ENCODE measurements around the gene PLEKHG4B. TPM values are rescaled to one million over a fixed set of nuclear protein-coding genes. Genes with fewer than 3 reads are reported as not detected.

PLEKHG4B gene
- total RNA-seq, 4 donors from 2014 or later: 5.5 to 10.9 (median 7.1) TPM

DNA sequence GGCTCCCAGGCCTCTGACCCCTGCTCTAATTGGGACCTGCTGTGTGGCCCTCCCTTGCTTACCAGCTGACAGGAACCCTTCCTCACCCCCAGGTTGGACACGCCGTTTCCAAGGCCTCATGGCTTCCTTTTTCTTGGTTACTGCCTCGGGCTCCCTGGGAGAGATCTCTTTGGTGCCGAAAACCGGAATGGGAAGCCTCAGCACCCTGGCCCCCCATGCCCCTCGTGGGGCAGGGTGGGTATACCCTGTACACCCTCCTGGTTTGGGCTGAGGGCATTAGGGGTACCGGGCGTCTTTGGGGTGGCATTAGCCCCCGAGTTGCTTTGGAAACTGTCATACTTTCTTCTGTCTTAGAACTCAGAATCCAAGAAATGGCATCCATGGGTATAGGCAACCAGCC lies 89.2 kb downstream of the PLEKHG4B start:
- TF ChIP-seq, protein P1, sequence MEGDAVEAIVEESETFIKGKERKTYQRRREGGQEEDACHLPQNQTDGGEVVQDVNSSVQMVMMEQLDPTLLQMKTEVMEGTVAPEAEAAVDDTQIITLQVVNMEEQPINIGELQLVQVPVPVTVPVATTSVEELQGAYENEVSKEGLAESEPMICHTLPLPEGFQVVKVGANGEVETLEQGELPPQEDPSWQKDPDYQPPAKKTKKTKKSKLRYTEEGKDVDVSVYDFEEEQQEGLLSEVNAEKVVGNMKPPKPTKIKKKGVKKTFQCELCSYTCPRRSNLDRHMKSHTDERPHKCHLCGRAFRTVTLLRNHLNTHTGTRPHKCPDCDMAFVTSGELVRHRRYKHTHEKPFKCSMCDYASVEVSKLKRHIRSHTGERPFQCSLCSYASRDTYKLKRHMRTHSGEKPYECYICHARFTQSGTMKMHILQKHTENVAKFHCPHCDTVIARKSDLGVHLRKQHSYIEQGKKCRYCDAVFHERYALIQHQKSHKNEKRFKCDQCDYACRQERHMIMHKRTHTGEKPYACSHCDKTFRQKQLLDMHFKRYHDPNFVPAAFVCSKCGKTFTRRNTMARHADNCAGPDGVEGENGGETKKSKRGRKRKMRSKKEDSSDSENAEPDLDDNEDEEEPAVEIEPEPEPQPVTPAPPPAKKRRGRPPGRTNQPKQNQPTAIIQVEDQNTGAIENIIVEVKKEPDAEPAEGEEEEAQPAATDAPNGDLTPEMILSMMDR (IDR thresholded peaks at IDR 0.05): no peak
- TF ChIP-seq POLR2A (IDR thresholded peaks at IDR 0.05): no peak
- no peaks in the 10 kb centered on the region for H3K36me3 ChIP-seq
- no peak overlapping the region for H3K4me3 ChIP-seq (replicated peaks in 1 of 3)
- DNase-seq: no peak
- intact Hi-C loops (cut with DNase I): no loop called here
- H3K27me3 ChIP-seq: no peaks in the 10 kb centered on the region
- H3K27ac ChIP-seq: no peak overlapping the region
- H3K4me1 ChIP-seq: peaks cover 0 to 6% of the 10 kb centered on the region in 2 donors
- WGBS, 2 donors: 91 to 93% methylated on average over 9 of the region's 9 CpGs
- no peaks in the 10 kb centered on the region for H3K9me3 ChIP-seq

DNA sequence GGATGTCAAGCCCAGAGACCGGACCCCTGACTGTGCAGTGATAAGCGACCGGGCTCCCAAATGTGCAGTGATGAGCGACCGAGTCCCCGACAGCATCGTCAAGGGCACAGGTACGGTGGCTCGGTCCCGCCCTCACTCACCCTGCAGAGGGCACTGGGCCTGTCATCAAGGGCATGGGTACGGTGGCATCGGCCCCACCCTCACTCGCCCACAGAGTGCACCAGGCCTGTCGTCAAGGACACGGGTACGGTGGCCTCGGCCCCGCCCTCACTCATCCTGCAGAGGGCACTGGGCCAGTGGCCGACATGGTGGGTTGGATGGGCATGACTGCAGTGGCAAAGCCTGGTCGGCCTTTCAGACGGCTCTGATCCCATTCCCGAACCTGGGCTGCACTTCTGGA lies 89.6 kb downstream of the PLEKHG4B start:
- TF ChIP-seq POLR2A (IDR thresholded peaks at IDR 0.05): no peak
- TF ChIP-seq, protein P1 (IDR thresholded peaks at IDR 0.05): no peak
- WGBS, 2 donors: 93 to 96% methylated on average over 10 to 13 of the region's 22 CpGs
- intact Hi-C loops (cut with DNase I): no loop called here
- H3K27me3 ChIP-seq: no peaks in the 10 kb centered on the region
- H3K36me3 ChIP-seq: no peaks in the 10 kb centered on the region
- H3K4me3 ChIP-seq (replicated peaks in 1 of 3): no peak overlapping the region
- no peak for DNase-seq
- peaks cover 0 to 3% of the 10 kb centered on the region in 2 donors for H3K4me1 ChIP-seq
- H3K27ac ChIP-seq: no peak overlapping the region
- H3K9me3 ChIP-seq: no peaks in the 10 kb centered on the region

DNA sequence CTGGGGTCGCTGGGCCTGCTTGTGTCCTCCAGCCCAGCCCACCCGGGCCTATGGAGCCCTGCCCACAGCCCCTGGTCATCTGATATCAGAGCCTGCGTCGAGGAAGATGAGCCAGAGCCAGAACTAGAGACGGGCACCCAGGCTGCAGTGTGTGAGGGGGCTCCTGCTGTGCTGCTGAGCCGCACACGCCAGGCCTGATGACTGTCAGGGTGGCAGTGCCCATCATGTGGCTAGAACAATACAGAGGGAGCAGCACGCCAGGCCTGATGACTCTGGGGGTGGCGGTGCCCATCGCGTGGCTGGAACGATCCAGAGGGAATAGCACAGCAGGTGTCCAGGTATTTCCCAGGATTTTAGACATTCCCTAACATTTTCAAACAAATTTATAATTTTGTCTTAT lies 90.2 kb downstream of the PLEKHG4B start:
- no peak overlapping the region for H3K27ac ChIP-seq
- no peaks in the 10 kb centered on the region for H3K9me3 ChIP-seq
- DNase-seq: no peak
- no peaks in the 10 kb centered on the region for H3K4me1 ChIP-seq
- intact Hi-C loops (cut with DNase I): no loop called here
- H3K27me3 ChIP-seq: no peaks in the 10 kb centered on the region
- WGBS, 2 donors: 95 to 96% methylated on average over 8 to 12 of the region's 12 CpGs
- TF ChIP-seq, protein P1 (IDR thresholded peaks at IDR 0.05): no peak
- no peak for TF ChIP-seq POLR2A (IDR thresholded peaks at IDR 0.05)
- no peaks in the 10 kb centered on the region for H3K36me3 ChIP-seq
- no peak overlapping the region for H3K4me3 ChIP-seq (replicated peaks in 1 of 3)

DNA sequence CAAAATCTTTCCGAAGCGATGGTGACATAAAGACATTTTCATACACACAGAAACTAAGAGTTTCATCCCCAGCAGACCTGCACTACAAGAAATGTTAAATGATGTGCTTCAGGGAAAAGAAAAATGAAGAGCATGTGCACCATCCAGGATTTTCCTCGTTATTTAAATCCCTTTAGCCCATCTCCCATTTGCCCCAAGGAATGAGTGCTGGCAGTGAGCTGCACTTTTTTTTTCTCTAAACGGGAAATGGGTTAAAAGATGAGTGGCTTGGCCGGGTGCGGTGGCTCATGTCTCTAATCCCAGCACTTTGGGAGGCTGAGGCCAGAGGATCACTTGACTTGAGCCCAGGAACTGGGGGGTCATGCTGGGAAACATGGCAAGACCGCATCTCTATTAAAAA lies 92.5 kb downstream of the PLEKHG4B start:
- no peaks in the 10 kb centered on the region for H3K9me3 ChIP-seq
- DNase-seq: no peak
- H3K27ac ChIP-seq: no peak overlapping the region
- intact Hi-C loops (cut with DNase I): no loop called here
- no peak overlapping the region for H3K4me3 ChIP-seq (replicated peaks in 1 of 3)
- H3K36me3 ChIP-seq: no peaks in the 10 kb centered on the region
- H3K27me3 ChIP-seq: no peaks in the 10 kb centered on the region
- 78 to 84% methylated on average over 7 of the region's 7 CpGs for WGBS, 2 donors
- TF ChIP-seq, protein P1 (IDR thresholded peaks at IDR 0.05): no peak
- no peak for TF ChIP-seq POLR2A (IDR thresholded peaks at IDR 0.05)
- peaks cover 0 to 10% of the 10 kb centered on the region in 2 donors for H3K4me1 ChIP-seq

DNA sequence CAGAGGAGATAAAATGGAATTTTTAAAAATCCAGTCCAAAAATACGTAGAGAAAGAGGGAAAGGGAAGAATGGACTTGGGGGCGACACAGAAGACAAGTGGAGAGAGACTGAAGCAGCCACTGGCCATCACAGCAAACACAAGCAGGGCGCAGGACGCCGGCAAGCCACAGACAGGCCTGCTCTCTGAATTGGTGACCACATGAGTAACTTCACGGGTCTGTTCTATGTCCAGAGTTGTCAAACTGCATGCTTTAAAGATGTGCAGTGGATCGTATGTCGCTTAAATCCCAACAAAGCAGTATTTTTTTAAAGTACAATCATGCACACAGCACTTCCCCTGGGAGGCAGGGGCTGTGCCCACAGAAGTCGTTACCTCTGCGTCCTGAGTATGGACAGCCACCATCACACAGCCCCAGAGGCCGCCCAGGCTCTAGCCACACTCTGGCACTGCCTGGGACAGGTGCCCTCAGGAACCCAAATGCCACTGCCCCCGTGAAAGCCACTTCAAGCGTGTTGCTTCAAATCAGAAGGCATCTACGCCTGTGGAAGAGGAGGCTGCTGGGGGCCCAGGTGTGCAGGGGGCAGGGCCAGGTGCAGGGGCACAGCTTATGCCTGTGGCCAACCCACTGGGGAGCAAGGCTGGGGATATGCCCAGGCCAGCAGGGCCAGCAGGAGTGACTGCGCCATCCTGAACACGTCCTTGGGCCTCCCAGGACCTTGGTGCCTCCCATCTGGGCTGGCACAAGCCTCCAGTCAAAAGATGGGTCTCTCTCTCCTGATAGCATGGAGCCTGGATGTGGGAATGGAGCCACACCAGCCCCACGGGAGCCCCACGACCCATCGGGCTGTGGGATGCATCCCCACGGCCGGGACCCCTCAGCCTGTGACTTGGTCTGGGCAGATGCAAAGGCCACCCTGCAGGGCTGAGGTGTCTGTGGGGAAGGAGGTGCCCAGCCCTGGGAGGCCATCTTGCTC lies 93.4 kb downstream of the PLEKHG4B start:
- H3K4me3 ChIP-seq (replicated peaks in 1 of 3): no peak overlapping the region
- H3K4me1 ChIP-seq: peaks cover under 1 to 11% of the 10 kb centered on the region in 2 donors
- no peak for TF ChIP-seq POLR2A (IDR thresholded peaks at IDR 0.05)
- TF ChIP-seq, protein P1 (IDR thresholded peaks at IDR 0.05): no peak
- H3K27me3 ChIP-seq: no peaks in the 10 kb centered on the region
- H3K27ac ChIP-seq: no peak overlapping the region
- WGBS, 2 donors: 85 to 88% methylated on average over 17 to 21 of the region's 21 CpGs
- no peaks in the 10 kb centered on the region for H3K36me3 ChIP-seq
- DNase-seq: no peak
- H3K9me3 ChIP-seq: no peaks in the 10 kb centered on the region
- intact Hi-C loops (cut with DNase I): no loop called here

Data from thyroid gland (tissue), 4 donors.